ENCODE measurements around the gene LHFPL6.

DNA sequence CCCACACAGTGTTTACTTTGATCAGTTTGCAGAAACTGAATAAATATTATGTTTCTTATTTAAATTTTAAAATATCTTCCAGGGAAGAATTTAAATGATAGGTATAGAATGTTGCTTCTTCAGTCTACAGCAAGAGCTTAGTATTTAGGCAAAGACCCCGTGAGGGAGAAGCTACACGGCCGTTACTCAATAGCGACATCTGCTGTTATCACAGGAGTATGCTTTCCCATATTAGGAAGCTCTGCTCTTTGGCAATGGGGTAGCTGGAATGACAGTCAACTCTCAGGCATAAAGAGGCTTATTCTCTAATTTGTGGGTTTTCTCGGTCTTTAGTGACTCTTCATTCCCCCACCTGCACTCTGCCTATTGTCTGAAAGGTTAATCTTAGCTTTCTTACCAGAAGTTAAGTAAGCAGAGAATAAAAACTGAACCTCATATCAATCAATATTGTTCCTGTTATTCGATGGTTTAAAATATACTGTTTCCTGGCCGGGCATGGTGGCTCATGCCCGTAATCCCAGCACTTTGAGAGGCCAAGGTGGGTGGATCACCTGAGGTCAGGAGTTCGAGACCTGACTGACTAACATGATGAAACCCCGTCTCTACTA lies 13.2 kb upstream of the LHFPL6 start:
- no peak for TF ChIP-seq GABPA (tag; conservative IDR thresholded peaks at IDR 0.05; ENCODE audit: low read depth)
- no peak for TF ChIP-seq SRSF9 (IDR thresholded peaks at IDR 0.05; ENCODE audit: borderline replicate concordance, low read depth, low read length)
- no peak for TF ChIP-seq NR1H2 (CRISPR knock-in tag; IDR thresholded peaks at IDR 0.05)
- no peak for TF ChIP-seq CBFB (CRISPR knock-in tag; IDR thresholded peaks at IDR 0.05)
- TF ChIP-seq, protein P1, sequence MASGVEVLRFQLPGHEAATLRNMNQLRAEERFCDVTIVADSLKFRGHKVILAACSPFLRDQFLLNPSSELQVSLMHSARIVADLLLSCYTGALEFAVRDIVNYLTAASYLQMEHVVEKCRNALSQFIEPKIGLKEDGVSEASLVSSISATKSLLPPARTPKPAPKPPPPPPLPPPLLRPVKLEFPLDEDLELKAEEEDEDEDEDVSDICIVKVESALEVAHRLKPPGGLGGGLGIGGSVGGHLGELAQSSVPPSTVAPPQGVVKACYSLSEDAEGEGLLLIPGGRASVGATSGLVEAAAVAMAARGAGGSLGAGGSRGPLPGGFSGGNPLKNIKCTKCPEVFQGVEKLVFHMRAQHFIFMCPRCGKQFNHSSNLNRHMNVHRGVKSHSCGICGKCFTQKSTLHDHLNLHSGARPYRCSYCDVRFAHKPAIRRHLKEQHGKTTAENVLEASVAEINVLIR (CRISPR knock-in tag; IDR thresholded peaks at IDR 0.05): no peak
- TF ChIP-seq MTF1 (CRISPR knock-in tag; IDR thresholded peaks at IDR 0.05; ENCODE audit: borderline replicate concordance): no peak
- TF ChIP-seq POLR2A (conservative IDR thresholded peaks at IDR 0.05): no peak
- TF ChIP-seq YY1 (IDR thresholded peaks at IDR 0.05; ENCODE audit: borderline replicate concordance in 1 of 3, control insufficient read depth in 1 of 3, extremely low read depth in 1 of 3, insufficient read depth in 3 of 3, insufficient read length in 1 of 3, insufficient replicate concordance in 2 of 3, low read depth in 1 of 3, low read length in 2 of 3): no peak
- no peak for TF ChIP-seq GATAD2B (IDR thresholded peaks at IDR 0.05; ENCODE audit: borderline replicate concordance)
- TF ChIP-seq, protein P2, sequence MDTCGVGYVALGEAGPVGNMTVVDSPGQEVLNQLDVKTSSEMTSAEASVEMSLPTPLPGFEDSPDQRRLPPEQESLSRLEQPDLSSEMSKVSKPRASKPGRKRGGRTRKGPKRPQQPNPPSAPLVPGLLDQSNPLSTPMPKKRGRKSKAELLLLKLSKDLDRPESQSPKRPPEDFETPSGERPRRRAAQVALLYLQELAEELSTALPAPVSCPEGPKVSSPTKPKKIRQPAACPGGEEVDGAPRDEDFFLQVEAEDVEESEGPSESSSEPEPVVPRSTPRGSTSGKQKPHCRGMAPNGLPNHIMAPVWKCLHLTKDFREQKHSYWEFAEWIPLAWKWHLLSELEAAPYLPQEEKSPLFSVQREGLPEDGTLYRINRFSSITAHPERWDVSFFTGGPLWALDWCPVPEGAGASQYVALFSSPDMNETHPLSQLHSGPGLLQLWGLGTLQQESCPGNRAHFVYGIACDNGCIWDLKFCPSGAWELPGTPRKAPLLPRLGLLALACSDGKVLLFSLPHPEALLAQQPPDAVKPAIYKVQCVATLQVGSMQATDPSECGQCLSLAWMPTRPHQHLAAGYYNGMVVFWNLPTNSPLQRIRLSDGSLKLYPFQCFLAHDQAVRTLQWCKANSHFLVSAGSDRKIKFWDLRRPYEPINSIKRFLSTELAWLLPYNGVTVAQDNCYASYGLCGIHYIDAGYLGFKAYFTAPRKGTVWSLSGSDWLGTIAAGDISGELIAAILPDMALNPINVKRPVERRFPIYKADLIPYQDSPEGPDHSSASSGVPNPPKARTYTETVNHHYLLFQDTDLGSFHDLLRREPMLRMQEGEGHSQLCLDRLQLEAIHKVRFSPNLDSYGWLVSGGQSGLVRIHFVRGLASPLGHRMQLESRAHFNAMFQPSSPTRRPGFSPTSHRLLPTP (IDR thresholded peaks at IDR 0.05; ENCODE audit: borderline replicate concordance, extremely low read depth, insufficient read length): no peak
- TF ChIP-seq E2F3 (CRISPR knock-in tag; IDR thresholded peaks at IDR 0.05): no peak
- no peak for TF ChIP-seq EP300 (IDR thresholded peaks at IDR 0.05; ENCODE audit: low read length)
